Activated CD8-positive, alpha-beta memory T cell treated with anti-CD3 and anti-CD28 coated beads for 36 hours (primary cell): Measurements from ENCODE around the gene ENPP4. TPM values are rescaled to one million over a fixed set of nuclear protein-coding genes. Genes with fewer than 3 reads are reported as not detected.
"Not testable (repeated sequence)": the region's sequence is repeated elsewhere in the genome, so short reads cannot be mapped to it uniquely, and the experiment has no call there.

Experiments
- CTCF ChIA-PET: fragments of 350-600 bp; sonication (Branson Sonifier 250); formaldehyde crosslinking; loops from one replicate; lab custom pipeline; 2021; ENCODE audit warnings: antibody characterized with exemption; lab: Charles Lee
- POLR2A ChIA-PET: fragments of 350-600 bp; sonication (Branson Sonifier 250); formaldehyde crosslinking; loops from one replicate; lab custom pipeline; 2021; ENCODE audit warnings: antibody characterized with exemption; lab: Charles Lee
- total RNA-seq, 2 experiments: library from RNA; stranded (reverse); gene quantifications; one replicate each; pipeline ENCODE4 v1.2.3, GENCODE V29; 2021

ENPP4 gene
- total RNA-seq, 2 experiments from 2014 or later: 11.6 to 12.6 TPM

- CTCF ChIA-PET, POLR2A ChIA-PET: not testable (repeated sequence)
These were observed 10.1 kb upstream of the ENPP4 start for GRCh38 chr6:46119679-46120078.

- ChIA-PET POLR2A (no interaction called here), CTCF (interaction anchor here (0.7 to 1.2 kb wide), 2 partner anchors 11 to 13 kb away, joined by 3 read pairs; no protein-coding TSS in a partner anchor)
These were observed 1.3 kb upstream of the ENPP4 start for GRCh38 chr6:46128476-46128875.

- POLR2A ChIA-PET: no interaction called here
- CTCF ChIA-PET: interaction anchor here (1.1 to 1.2 kb wide), 2 partner anchors 10 to 12 kb away, joined by 3 to 4 read pairs; no protein-coding TSS in a partner anchor
These were observed 529 bp upstream of the ENPP4 start for GRCh38 chr6:46129291-46129628.

GRCh38 chr6:46130666-46131065, 877 bp downstream of the ENPP4 start:
- CTCF ChIA-PET: no interaction called here
- POLR2A ChIA-PET: interaction anchor here (0.7 to 1.0 kb wide), 2 partner anchors 57 to 195 kb away, joined by 3 to 4 read pairs; no protein-coding TSS in a partner anchor

- CTCF ChIA-PET, POLR2A ChIA-PET: not testable (repeated sequence)
These were observed 1.5 kb downstream of the ENPP4 start for GRCh38 chr6:46131291-46131690.

- CTCF ChIA-PET: no interaction called here
- POLR2A ChIA-PET: no interaction called here
These were observed 4.4 kb downstream of the ENPP4 start for GRCh38 chr6:46134216-46134615.

DNA sequence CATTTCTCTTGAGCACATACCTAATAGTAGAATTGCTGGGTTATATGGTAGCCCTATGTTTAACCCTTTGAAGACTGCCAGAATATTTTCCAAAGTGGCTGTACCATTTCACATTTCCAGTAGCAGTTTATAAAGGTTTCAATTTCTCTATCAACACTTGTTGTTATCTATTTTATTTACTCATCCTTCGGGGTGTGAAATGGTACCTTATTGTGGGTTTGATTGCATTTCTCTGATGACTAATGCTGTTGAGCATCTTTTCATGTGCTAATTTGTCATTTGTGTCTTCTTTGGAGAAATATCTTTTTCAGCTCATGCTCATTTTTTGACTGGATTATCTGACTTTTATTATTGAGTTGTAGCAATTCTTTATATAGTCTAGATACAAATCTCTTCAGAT, 5.4 kb downstream of the ENPP4 start:
- ChIA-PET POLR2A (no interaction called here), CTCF (no interaction called here)

- ChIA-PET CTCF (no interaction called here), POLR2A (no interaction called here)
These were observed 7.0 kb downstream of the ENPP4 start for GRCh38 chr6:46136831-46137230.

- CTCF ChIA-PET: no interaction called here
- POLR2A ChIA-PET: no interaction called here
These were observed 7.6 kb downstream of the ENPP4 start for GRCh38 chr6:46137387-46137786.

DNA sequence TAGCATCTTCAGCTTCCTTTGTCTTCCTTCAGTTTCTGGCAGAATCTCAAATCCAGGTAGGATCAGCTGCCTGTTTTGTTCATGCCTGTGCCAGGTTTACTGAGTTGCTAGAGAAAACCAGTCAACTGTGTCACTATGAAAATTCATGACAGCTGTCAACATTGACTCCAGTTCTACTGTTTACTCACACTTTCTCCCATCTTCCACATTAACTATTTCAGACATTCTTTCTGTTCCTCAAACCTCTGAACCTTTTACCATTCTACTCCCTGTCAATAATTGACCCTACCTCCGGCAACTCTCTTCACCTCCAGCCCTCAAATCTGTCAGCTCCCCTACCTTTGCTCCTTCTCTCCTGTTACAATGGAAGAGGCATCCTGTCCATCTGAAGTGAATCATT, 8.5 kb downstream of the ENPP4 start:
- ChIA-PET CTCF (interaction anchor here (1.2 kb wide), 1 partner anchor 8 kb away, joined by 4 read pairs; the partner anchor contains the start of gene ENPP4), POLR2A (no interaction called here)

- ChIA-PET POLR2A (no interaction called here), CTCF (no interaction called here)
These were observed 14.5 kb downstream of the ENPP4 start for GRCh38 chr6:46144270-46144669.

DNA sequence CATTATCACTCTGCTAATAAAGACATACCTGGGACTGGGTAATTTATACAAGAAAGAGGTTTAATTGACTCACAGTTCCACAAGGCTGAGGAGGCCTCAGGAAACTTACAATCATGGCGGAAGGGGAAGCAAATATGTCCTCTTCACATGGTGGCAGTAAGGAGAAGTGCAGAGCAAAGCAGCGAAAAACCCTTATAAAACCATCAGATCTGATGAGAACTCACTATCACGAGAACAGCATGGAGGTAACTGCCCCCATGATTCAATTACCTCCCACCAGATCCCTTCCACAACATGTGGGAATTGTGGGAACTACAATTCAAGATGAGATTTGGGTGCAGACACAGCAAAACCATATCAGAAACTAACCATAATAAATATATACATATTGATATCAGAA, 19.3 kb downstream of the ENPP4 start:
- POLR2A ChIA-PET, CTCF ChIA-PET: not testable (repeated sequence)

GRCh38 chr6:46156701-46157100, 26.9 kb downstream of the ENPP4 start:
- ChIA-PET POLR2A (no interaction called here), CTCF (no interaction called here)

GRCh38 chr6:46159229-46159628, 29.4 kb downstream of the ENPP4 start:
- ChIA-PET CTCF (no interaction called here), POLR2A (no interaction called here)

DNA sequence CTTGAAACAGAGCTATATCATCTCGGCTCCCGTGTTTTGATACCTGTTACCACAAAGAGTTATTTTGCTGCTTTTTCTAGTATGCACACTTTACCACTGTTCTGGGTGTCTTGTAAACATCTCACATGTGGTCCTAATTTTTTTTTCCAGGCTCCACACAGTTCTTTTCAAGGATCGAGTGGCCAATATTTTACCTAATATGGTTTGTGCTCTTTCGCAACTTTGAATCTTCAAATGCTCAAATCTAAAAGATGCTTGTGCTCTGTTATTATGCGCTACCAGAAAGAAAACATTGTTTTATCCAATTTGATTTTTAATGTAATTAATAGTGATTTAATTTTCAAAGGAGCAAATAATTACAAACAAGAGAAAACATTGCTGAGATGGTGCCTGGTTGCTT, 30.3 kb downstream of the ENPP4 start:
- ChIA-PET CTCF (no interaction called here), POLR2A (no interaction called here)

DNA sequence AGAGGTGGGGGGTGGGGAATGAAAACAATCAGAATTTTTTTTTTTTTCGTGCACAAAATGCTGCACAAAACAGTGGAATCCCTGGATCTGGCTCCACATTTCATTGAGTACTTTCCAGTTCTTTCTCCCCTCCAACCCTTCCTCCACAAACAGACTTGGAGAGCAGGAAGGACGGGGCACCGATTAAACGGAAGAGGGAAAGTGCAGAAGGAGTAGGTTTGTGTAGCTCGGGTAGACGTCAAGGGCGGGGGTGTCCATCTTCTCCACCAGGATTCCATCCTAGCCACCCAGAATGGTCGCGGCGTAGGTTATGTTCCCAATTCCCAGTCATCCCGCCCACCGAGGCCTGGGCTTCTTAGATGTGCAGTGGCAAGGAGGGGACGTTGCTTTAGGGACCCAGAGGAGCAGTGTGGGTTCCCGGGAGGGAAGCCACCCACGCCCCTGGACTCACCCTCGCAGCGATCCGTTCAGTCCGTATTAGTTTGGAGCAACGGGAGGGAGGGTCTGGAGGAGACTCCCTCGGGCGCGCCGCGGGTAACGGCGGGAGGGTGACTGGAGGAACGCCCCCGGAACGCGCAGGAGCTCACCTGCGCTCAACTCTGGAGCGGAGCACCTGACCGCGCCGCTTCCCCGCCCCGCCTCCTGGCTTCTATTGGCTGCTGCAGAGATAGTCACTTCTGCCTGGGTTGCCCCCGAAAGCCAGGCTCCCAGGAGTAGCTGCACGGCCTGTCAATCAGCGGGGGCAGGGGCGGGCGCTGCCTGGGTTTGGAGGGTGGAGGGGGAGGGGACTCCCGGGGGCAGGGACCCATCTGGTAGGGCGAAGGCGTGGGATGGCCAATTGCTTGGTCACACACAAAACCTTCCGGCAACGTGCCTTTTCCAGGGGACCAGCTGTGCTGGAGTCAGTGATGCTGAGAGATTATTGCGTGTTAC, 40.8 kb downstream of the ENPP4 start, which contains the start of gene ENPP5:
TSS of gene ENPP5 (minus strand) at position 624 of the 933 bp plus-strand sequence. CDS start 2,718 bp downstream, outside the sequence.
- CTCF ChIA-PET: no interaction called here
- POLR2A ChIA-PET: no interaction called here

- POLR2A ChIA-PET: no interaction called here
- CTCF ChIA-PET: no interaction called here
These were observed 42.4 kb downstream of the ENPP4 start for GRCh38 chr6:46172176-46172575.

DNA sequence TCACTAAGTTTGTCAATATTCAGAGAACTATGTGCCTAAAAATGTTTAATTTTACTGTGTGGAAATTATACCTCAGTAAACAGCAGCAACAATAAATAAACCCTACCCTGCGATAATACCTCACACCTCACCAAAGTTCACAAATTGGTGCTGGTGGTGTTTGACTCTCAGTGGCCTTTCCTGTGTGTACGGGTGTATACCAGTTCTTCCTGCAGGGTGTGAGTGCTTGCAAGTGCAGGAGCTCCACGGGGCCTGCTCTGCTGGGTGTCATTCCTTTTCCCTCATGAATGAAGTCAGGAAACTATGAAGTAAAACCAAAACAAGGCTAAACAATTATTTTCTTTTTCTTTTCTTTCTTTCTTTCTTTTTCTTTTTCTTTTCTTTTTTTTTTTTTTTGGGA, 45.1 kb downstream of the ENPP4 start:
- CTCF ChIA-PET: no interaction called here

GRCh38 chr6:46175446-46175845, 45.7 kb downstream of the ENPP4 start:
- ChIA-PET POLR2A (no interaction called here), CTCF (no interaction called here)

More for the DNA sequence above, 45.1 kb downstream of the ENPP4 start:
- POLR2A ChIA-PET: no interaction called here

DNA sequence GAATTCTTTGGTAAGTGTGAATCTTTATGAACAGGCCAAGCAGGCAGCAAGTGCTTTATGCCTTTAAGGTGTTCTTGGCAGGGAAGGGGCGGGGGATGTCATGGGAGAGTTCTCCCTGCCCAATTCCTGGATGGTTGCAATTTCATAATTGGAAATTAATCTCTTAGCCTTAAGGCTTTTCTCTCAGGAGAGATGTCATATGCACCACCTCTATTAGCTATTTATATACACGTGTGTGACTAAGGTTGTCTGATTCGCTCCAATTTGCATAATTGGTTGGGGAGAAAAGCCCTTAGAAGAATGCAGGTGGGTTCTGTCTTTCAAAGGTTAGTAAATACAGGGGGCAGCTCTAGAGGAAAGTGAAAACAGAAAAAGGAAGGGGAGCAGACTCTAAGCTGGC, 46.2 kb downstream of the ENPP4 start:
- CTCF ChIA-PET: no interaction called here
- POLR2A ChIA-PET: interaction anchor here (0.5 kb wide), 1 partner anchor 111 kb away, joined by 3 read pairs; no protein-coding TSS in a partner anchor

DNA sequence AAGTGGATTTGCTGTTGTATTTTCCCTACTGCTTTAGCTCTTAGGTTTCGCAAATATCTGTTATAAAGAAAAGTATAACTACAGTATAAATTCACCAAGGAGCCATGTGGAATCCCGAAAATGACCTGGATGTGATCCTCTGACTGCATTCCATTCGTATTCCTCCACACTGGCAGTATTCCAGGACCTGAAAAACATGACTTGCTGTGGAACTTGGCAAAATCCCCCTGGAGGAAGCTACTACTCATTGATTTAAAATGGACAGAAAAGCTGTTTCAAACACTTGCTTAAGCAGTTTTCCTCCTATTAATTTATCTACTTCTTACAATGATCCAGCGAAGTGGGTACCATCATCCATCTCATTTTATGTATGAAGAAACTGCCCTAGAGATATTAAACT, 54.3 kb downstream of the ENPP4 start:
- CTCF ChIA-PET: no interaction called here
- POLR2A ChIA-PET: no interaction called here
